ENCODE results near the gene KRT73.

GRCh38 chr12:52637299-52637698 is 18.9 kb upstream of the KRT73 start:
- TF ChIP-seq CTCF (conservative IDR thresholded peaks at IDR 0.05; ENCODE audit: low read depth in 2 of 2) (no peak), EZH2 (IDR thresholded peaks at IDR 0.05; ENCODE audit: low read depth, unreplicated experiment) (no peak), ZNF462 (CRISPR knock-in tag; IDR thresholded peaks at IDR 0.05) (no peak), POLR2AphosphoS5 (IDR thresholded peaks at IDR 0.05; ENCODE audit: low read depth) (no peak), JUNB (IDR thresholded peaks at IDR 0.05; ENCODE audit: unreplicated experiment) (no peak), ZNF331 (CRISPR knock-in tag; IDR thresholded peaks at IDR 0.05; ENCODE audit: low read depth) (no peak), EZH2phosphoT487 (IDR thresholded peaks at IDR 0.05; ENCODE audit: unreplicated experiment) (no peak), NANOG (IDR thresholded peaks at IDR 0.05; ENCODE audit: borderline replicate concordance) (no peak), ZNF114 (CRISPR knock-in tag; IDR thresholded peaks at IDR 0.05) (no peak), REST (IDR thresholded peaks at IDR 0.05; ENCODE audit: unreplicated experiment) (no peak)

Data from GM23338 (cell line).